H1 (cell line): Measurements from ENCODE around the gene HTR3B. TPM values are rescaled to one million over a fixed set of nuclear protein-coding genes. Genes with fewer than 3 reads are reported as not detected.

Source experiments
- CEBPB ChIP-seq: IDR thresholded peaks from 2 replicates; pipeline ENCODE4 v1.6.1; 2012; ENCODE audit warnings: low read depth, low read length
- GABPA ChIP-seq: IDR thresholded peaks from 2 replicates; pipeline ENCODE4 v1.6.1; 2011; ENCODE audit warnings: mild to moderate bottlenecking, low read length, moderate library complexity, borderline replicate concordance; ENCODE audit not compliant: insufficient read depth
- GTF2F1 ChIP-seq: IDR thresholded peaks from 2 replicates; pipeline ENCODE4 v1.6.1; 2012; ENCODE audit warnings: low read depth, low read length, improper control_type of control experiment, borderline replicate concordance
- HDAC6 ChIP-seq: IDR thresholded peaks from one replicate; pipeline ENCODE4 v1.7.1; 2012; ENCODE audit warnings: low read depth, mild to moderate bottlenecking, inconsistent platforms, low read length, moderate library complexity
- TBP ChIP-seq: IDR thresholded peaks from 2 replicates; pipeline ENCODE4 v1.6.1; 2011; ENCODE audit warnings: low read depth, low read length, improper control_type of control experiment
- polyA plus RNA-seq, 7 experiments: library from polyadenylated mRNA; depleted of rRNA in 3 of 7; stranded (reverse) in 5 of 7; unstranded in 2 of 7; fragments of >200 nt in 5 of 7; fragments of 200-250 nt in 2 of 7; gene quantifications; 1 replicate in 5 of 7; 2 replicates in 1 of 7; 4 replicates in 1 of 7; pipeline versions ENCODE4 v1.2.1 to v1.2.3, GENCODE V29; 2011 to 2013; ENCODE audit warnings: missing spikeins in 2 of 7, mixed read lengths in 2 of 7
- total RNA-seq: library from RNA; stranded (reverse); fragmentation: NEBNext Ultra II Directional; extraction: Animal tissue kit (Norgen Biotek cat#: 25700); gene quantifications from 2 replicates; pipeline ENCODE4 v1.2.1, GENCODE V29; 2021
- TF ChIP-seq, protein P1 (sequence below): fragments of 300-600 bp; sonication (generic); IDR thresholded peaks from 2 replicates; pipeline ENCODE4 v1.7.1; 2012; ENCODE audit warnings: low read length, moderate library complexity, mild to moderate bottlenecking, inconsistent platforms; ENCODE audit not compliant: insufficient replicate concordance
- TF ChIP-seq, protein P2 (sequence below): IDR thresholded peaks from 2 replicates; pipeline ENCODE4 v1.6.1; 2012; ENCODE audit warnings: low read length, inconsistent platforms

HTR3B gene
- total and polyA plus RNA-seq, 2 of the 8 experiments (the other 6 are each of a cell fraction or from before 2014, with no cell fraction given) = not detected

DNA sequence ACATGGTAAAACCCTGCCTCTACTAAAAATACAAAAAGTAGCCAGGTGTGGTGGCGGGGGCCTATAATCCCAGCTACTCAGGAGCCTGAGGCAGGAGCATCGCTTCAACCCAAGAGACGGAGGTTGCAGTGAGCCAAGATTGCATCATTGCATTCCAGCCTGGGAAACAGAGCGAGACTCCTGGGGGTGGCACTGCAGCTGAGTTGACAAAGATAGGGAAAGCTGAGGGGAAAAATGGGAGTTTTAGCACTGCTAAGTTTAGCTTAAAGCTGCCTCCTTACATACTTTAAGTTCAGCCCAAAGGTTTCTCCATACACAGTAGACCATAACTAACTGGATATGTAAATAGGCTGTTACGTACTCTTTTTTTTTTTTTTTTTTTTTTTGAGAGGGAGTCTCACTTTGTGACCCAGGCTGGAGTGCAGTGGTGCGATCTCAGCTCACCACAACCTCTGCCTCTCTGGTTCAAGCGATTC, 20.2 kb upstream of the HTR3B start (continued):
- TF ChIP-seq, protein P1, sequence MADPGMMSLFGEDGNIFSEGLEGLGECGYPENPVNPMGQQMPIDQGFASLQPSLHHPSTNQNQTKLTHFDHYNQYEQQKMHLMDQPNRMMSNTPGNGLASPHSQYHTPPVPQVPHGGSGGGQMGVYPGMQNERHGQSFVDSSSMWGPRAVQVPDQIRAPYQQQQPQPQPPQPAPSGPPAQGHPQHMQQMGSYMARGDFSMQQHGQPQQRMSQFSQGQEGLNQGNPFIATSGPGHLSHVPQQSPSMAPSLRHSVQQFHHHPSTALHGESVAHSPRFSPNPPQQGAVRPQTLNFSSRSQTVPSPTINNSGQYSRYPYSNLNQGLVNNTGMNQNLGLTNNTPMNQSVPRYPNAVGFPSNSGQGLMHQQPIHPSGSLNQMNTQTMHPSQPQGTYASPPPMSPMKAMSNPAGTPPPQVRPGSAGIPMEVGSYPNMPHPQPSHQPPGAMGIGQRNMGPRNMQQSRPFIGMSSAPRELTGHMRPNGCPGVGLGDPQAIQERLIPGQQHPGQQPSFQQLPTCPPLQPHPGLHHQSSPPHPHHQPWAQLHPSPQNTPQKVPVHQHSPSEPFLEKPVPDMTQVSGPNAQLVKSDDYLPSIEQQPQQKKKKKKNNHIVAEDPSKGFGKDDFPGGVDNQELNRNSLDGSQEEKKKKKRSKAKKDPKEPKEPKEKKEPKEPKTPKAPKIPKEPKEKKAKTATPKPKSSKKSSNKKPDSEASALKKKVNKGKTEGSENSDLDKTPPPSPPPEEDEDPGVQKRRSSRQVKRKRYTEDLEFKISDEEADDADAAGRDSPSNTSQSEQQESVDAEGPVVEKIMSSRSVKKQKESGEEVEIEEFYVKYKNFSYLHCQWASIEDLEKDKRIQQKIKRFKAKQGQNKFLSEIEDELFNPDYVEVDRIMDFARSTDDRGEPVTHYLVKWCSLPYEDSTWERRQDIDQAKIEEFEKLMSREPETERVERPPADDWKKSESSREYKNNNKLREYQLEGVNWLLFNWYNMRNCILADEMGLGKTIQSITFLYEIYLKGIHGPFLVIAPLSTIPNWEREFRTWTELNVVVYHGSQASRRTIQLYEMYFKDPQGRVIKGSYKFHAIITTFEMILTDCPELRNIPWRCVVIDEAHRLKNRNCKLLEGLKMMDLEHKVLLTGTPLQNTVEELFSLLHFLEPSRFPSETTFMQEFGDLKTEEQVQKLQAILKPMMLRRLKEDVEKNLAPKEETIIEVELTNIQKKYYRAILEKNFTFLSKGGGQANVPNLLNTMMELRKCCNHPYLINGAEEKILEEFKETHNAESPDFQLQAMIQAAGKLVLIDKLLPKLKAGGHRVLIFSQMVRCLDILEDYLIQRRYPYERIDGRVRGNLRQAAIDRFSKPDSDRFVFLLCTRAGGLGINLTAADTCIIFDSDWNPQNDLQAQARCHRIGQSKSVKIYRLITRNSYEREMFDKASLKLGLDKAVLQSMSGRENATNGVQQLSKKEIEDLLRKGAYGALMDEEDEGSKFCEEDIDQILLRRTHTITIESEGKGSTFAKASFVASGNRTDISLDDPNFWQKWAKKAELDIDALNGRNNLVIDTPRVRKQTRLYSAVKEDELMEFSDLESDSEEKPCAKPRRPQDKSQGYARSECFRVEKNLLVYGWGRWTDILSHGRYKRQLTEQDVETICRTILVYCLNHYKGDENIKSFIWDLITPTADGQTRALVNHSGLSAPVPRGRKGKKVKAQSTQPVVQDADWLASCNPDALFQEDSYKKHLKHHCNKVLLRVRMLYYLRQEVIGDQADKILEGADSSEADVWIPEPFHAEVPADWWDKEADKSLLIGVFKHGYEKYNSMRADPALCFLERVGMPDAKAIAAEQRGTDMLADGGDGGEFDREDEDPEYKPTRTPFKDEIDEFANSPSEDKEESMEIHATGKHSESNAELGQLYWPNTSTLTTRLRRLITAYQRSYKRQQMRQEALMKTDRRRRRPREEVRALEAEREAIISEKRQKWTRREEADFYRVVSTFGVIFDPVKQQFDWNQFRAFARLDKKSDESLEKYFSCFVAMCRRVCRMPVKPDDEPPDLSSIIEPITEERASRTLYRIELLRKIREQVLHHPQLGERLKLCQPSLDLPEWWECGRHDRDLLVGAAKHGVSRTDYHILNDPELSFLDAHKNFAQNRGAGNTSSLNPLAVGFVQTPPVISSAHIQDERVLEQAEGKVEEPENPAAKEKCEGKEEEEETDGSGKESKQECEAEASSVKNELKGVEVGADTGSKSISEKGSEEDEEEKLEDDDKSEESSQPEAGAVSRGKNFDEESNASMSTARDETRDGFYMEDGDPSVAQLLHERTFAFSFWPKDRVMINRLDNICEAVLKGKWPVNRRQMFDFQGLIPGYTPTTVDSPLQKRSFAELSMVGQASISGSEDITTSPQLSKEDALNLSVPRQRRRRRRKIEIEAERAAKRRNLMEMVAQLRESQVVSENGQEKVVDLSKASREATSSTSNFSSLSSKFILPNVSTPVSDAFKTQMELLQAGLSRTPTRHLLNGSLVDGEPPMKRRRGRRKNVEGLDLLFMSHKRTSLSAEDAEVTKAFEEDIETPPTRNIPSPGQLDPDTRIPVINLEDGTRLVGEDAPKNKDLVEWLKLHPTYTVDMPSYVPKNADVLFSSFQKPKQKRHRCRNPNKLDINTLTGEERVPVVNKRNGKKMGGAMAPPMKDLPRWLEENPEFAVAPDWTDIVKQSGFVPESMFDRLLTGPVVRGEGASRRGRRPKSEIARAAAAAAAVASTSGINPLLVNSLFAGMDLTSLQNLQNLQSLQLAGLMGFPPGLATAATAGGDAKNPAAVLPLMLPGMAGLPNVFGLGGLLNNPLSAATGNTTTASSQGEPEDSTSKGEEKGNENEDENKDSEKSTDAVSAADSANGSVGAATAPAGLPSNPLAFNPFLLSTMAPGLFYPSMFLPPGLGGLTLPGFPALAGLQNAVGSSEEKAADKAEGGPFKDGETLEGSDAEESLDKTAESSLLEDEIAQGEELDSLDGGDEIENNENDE = no peak
- TF ChIP-seq GABPA = no peak
- TF ChIP-seq, protein P2, sequence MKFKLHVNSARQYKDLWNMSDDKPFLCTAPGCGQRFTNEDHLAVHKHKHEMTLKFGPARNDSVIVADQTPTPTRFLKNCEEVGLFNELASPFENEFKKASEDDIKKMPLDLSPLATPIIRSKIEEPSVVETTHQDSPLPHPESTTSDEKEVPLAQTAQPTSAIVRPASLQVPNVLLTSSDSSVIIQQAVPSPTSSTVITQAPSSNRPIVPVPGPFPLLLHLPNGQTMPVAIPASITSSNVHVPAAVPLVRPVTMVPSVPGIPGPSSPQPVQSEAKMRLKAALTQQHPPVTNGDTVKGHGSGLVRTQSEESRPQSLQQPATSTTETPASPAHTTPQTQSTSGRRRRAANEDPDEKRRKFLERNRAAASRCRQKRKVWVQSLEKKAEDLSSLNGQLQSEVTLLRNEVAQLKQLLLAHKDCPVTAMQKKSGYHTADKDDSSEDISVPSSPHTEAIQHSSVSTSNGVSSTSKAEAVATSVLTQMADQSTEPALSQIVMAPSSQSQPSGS = peak; percentile 72; the same call in 1 of the 2 replicates
- peak; percentile 30; the same call in 1 of the 2 replicates for TF ChIP-seq TBP
- peak; percentile 97 for TF ChIP-seq CEBPB
- TF ChIP-seq HDAC6 = no peak
- TF ChIP-seq GTF2F1 = no peak
